ENCODE data around the gene FAM89B. TPM values are rescaled to one million over a fixed set of nuclear protein-coding genes. Genes with fewer than 3 reads are reported as not detected.

FAM89B gene
- total and polyA plus RNA-seq, 10 donors, result 34.5 to 66.1 (median 48.4) TPM

- DNase-seq, result no peak
- Histone ChIP-seq H3K4me1 (peaks cover 14 to 97% (median 50%) of the 10 kb centered on the region in 6 donors), H3K9me3 (no peaks in the 10 kb centered on the region), H3K27me3 (replicated peaks in 1 of 7) (no peaks in the 10 kb centered on the region), H3K36me3 (peaks cover 4 to 66% (median 47%) of the 10 kb centered on the region in 6 donors), H3K4me3 (no peak overlapping the region), H3K27ac (peak overlapping the region in 4 of 8 donors; percentile 93 to 99 (median 97))
- TF ChIP-seq POLR2AphosphoS5 (IDR thresholded peaks at IDR 0.05) (no peak), POLR2A (IDR thresholded peaks at IDR 0.05) (no peak)
- TF ChIP-seq, protein P1, sequence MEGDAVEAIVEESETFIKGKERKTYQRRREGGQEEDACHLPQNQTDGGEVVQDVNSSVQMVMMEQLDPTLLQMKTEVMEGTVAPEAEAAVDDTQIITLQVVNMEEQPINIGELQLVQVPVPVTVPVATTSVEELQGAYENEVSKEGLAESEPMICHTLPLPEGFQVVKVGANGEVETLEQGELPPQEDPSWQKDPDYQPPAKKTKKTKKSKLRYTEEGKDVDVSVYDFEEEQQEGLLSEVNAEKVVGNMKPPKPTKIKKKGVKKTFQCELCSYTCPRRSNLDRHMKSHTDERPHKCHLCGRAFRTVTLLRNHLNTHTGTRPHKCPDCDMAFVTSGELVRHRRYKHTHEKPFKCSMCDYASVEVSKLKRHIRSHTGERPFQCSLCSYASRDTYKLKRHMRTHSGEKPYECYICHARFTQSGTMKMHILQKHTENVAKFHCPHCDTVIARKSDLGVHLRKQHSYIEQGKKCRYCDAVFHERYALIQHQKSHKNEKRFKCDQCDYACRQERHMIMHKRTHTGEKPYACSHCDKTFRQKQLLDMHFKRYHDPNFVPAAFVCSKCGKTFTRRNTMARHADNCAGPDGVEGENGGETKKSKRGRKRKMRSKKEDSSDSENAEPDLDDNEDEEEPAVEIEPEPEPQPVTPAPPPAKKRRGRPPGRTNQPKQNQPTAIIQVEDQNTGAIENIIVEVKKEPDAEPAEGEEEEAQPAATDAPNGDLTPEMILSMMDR (IDR thresholded peaks at IDR 0.05 in 8 of 11, conservative IDR thresholded peaks at IDR 0.05 in 3 of 11), result no peak
- 58 to 89% (median 76%) methylated on average over 4 of the region's 4 CpGs for WGBS, 5 donors
- intact Hi-C loops (cut with DNase I; ENCODE audit: low total_unique reads), result no loop called here
Observed at GRCh38 chr11:65579291-65579690, 7.0 kb downstream of the FAM89B start.

DNA sequence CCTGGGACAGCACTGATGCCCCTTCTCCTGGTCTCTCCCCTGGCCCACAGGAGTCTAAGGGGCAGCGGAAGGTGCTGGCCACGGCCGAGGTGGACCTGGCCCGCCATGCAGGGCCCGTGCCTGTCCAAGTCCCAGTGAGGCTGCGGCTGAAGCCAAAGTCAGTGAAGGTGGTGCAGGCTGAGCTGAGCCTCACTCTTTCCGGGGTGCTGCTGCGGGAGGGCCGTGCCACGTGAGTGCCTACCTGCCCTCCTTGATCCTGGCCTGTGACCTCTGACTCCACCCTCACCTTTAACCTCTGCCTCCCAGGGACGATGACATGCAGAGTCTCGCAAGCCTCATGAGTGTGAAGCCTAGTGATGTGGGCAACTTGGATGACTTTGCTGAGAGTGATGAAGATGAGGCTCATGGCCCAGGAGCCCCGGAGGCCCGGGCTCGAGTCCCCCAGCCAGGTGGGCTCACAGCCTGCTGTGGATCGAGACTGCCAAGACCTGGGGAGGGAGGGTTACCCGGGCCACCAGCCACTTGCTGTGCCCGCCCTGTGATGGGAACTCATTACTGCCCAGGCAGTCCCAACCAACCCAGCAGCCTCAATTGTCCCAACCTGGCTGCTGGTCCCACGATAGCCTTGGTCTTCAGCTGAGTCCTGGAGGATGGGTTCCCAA is 7.8 kb downstream of the FAM89B start:
- H3K27ac ChIP-seq, result peak overlapping the region in 3 of 8 donors; percentile 21 to 93 (median 52)
- 91 to 96% (median 92%) methylated on average over 10 to 19 of the region's 19 CpGs for WGBS, 5 donors
- peaks cover 4 to 75% (median 53%) of the 10 kb centered on the region in 6 donors for H3K36me3 ChIP-seq
- H3K9me3 ChIP-seq, result no peaks in the 10 kb centered on the region
- TF ChIP-seq POLR2AphosphoS5 (IDR thresholded peaks at IDR 0.05), result peak; percentile 7 to 72 (median 40)
- TF ChIP-seq, protein P1 (IDR thresholded peaks at IDR 0.05 in 8 of 11, conservative IDR thresholded peaks at IDR 0.05 in 3 of 11), result no peak
- DNase-seq, result no peak
- H3K27me3 ChIP-seq (replicated peaks in 1 of 7), result no peaks in the 10 kb centered on the region
- H3K4me3 ChIP-seq, result no peak overlapping the region
- intact Hi-C loops (cut with DNase I; ENCODE audit: low total_unique reads), result no loop called here
- peaks cover 13 to 95% (median 43%) of the 10 kb centered on the region in 6 donors for H3K4me1 ChIP-seq

GRCh38 chr11:65580756-65581155 is 8.4 kb downstream of the FAM89B start:
- intact Hi-C loops (cut with DNase I; ENCODE audit: low total_unique reads), result no loop called here
- peak overlapping the region in 3 of 8 donors; percentile 21 to 93 (median 52) for H3K27ac ChIP-seq
- H3K4me1 ChIP-seq, result peaks cover 13 to 95% (median 45%) of the 10 kb centered on the region in 6 donors
- H3K36me3 ChIP-seq, result peaks cover 4 to 81% (median 58%) of the 10 kb centered on the region in 6 donors
- H3K27me3 ChIP-seq (replicated peaks in 1 of 7), result no peaks in the 10 kb centered on the region
- no peaks in the 10 kb centered on the region for H3K9me3 ChIP-seq
- H3K4me3 ChIP-seq, result no peak overlapping the region
- 92 to 96% (median 94%) methylated on average over 7 to 8 of the region's 8 CpGs for WGBS, 5 donors
- peak in 2 of 3 donors; percentile 21 to 37 for TF ChIP-seq POLR2AphosphoS5 (IDR thresholded peaks at IDR 0.05)
- TF ChIP-seq, protein P1 (IDR thresholded peaks at IDR 0.05 in 8 of 11, conservative IDR thresholded peaks at IDR 0.05 in 3 of 11), result no peak
- DNase-seq, result no peak

DNA sequence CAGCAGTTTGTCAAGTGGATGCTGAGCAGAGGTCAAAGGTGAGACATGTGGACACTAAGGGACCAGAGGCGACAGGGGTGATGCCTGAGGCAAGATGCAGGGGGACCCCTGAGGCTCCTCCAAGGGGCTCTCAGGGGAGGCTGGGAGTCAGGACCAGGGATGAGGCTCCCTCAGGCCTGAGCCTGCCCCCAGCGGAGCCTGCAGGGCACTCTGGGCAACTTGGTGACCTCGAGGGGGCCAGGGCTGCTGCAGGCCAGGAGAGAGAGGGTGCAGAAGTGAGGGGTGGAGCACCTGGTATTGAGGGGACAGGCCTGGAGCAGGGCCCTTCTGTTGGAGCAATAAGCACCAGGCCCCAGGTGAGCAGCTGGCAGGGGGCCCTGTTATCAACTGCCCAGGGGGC is 9.6 kb downstream of the FAM89B start:
- H3K9me3 ChIP-seq, result no peaks in the 10 kb centered on the region
- H3K4me1 ChIP-seq, result peaks cover 25 to 97% (median 50%) of the 10 kb centered on the region in 6 donors
- no peak for DNase-seq
- H3K27ac ChIP-seq, result peak overlapping the region in 5 of 8 donors; percentile 0 to 93 (median 21)
- H3K27me3 ChIP-seq (replicated peaks in 1 of 7), result no peaks in the 10 kb centered on the region
- no peak overlapping the region for H3K4me3 ChIP-seq
- WGBS, 5 donors, result 93 to 98% (median 96%) methylated on average over 3 of the region's 3 CpGs
- H3K36me3 ChIP-seq, result peaks cover 4 to 92% (median 67%) of the 10 kb centered on the region in 6 donors
- TF ChIP-seq, protein P1 (IDR thresholded peaks at IDR 0.05 in 8 of 11, conservative IDR thresholded peaks at IDR 0.05 in 3 of 11), result no peak
- TF ChIP-seq POLR2A (IDR thresholded peaks at IDR 0.05) (no peak), POLR2AphosphoS5 (IDR thresholded peaks at IDR 0.05) (peak in 1 of 3 donors; percentile 57)
- intact Hi-C loops (cut with DNase I; ENCODE audit: low total_unique reads), result no loop called here

Data from spleen (tissue), 11 donors.